ENCODE results near the gene HOXC9.

Gene HOXC9

GRCh38 chr12:54007538-54008259 lies 7.7 kb downstream of the HOXC9 start:
- no peak for DNase-seq
- in situ Hi-C loops (cut with MboI; ENCODE audit: low pct_unique_long_range_greater_than_20kb, low sequenced_read_pairs): loop anchor here (10.0 kb wide), 1 partner anchor 187 kb away; no protein-coding TSS in a partner anchor

- DNase-seq: no peak
- in situ Hi-C loops (cut with MboI; ENCODE audit: low pct_unique_long_range_greater_than_20kb, low sequenced_read_pairs): loop anchor here (10.0 kb wide), 1 partner anchor 187 kb away; no protein-coding TSS in a partner anchor
Observed at GRCh38 chr12:54008260-54008552, 8.2 kb downstream of the HOXC9 start.

- peak; percentile 43 for DNase-seq
- in situ Hi-C loops (cut with MboI; ENCODE audit: low pct_unique_long_range_greater_than_20kb, low sequenced_read_pairs): loop anchor here (10.0 kb wide), 1 partner anchor 185 kb away; no protein-coding TSS in a partner anchor
Observed at GRCh38 chr12:54009171-54010052, 9.5 kb downstream of the HOXC9 start.

DNA sequence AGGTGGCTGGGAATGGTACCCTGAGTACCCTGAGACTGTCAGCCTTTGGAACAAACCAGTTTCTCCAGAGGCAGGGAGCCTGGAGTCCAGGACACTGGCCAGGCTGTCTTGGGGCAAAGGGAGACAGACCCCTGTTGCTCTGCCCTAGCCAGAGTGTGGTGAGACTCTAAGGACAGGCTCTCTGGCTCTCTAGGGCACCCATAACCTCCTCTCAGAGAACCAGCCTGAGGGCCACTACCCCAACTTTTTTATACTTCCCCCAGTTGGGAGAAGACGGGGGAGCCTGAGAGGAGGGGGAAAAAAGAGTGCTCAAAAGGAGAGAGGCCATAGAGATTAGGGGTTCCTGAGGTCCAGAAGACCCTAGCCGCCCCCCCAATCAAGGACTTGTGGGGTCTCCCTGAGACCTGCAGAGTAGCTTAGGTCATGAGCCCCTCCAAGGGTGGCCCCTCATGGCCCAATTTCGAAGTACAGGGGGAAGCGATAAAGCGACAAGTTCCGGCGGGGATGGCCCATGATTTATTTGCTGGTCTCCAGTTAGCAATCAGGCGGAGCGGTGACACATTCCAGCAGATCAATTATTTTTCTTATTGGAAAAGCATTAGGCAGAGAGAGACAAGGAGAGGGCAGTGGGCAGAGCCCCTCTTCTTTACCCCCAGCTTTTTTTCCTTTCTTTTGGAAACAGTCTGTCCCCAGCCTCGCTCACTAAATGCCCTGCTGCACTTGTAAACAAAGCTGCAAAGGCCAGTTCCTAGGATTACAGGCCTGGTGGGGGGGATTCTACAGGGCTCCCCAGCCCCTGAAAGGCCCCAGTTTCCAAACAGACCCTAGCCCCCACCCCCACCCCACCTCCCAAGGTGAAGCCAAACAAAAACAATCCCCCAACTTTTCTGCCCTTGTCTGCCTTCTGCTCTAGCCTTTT lies 10.4 kb downstream of the HOXC9 start:
- DNase-seq: no peak
- in situ Hi-C loops (cut with MboI; ENCODE audit: low pct_unique_long_range_greater_than_20kb, low sequenced_read_pairs): no loop called here

DNA sequence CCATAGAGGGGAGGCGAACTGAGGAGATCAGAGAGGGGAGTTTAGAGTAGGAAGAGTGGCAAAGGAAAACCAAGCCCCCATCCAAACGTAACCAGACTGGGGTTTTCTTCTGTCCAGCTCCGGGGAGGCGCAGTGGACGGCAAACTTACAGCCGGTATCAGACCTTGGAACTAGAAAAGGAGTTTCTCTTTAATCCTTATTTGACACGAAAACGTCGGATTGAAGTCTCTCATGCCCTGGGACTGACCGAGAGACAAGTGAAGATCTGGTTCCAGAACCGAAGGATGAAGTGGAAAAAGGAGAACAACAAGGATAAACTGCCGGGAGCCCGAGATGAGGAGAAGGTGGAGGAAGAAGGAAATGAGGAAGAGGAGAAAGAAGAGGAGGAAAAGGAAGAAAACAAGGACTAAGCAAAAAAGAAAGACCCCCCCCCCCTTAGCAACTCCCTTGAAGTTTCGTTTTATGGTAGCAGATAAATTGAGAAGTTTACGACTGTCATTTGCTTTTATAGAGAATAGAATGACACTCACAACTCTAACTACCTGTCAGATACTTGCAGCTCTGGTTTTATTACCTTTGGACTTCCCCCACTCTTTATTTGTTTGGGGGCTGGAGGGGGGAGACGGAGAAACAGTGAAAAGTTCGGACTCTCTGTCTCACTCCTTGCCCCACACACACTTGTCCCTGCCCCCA lies 11.2 kb downstream of the HOXC9 start:
- DNase-seq: no peak
- in situ Hi-C loops (cut with MboI; ENCODE audit: low pct_unique_long_range_greater_than_20kb, low sequenced_read_pairs): no loop called here

GRCh38 chr12:54011665-54012532 lies 11.9 kb downstream of the HOXC9 start:
- no peak for DNase-seq
- in situ Hi-C loops (cut with MboI; ENCODE audit: low pct_unique_long_range_greater_than_20kb, low sequenced_read_pairs): no loop called here

GRCh38 chr12:54012631-54013409 lies 12.9 kb downstream of the HOXC9 start:
- DNase-seq: no peak
- in situ Hi-C loops (cut with MboI; ENCODE audit: low pct_unique_long_range_greater_than_20kb, low sequenced_read_pairs): no loop called here

DNA sequence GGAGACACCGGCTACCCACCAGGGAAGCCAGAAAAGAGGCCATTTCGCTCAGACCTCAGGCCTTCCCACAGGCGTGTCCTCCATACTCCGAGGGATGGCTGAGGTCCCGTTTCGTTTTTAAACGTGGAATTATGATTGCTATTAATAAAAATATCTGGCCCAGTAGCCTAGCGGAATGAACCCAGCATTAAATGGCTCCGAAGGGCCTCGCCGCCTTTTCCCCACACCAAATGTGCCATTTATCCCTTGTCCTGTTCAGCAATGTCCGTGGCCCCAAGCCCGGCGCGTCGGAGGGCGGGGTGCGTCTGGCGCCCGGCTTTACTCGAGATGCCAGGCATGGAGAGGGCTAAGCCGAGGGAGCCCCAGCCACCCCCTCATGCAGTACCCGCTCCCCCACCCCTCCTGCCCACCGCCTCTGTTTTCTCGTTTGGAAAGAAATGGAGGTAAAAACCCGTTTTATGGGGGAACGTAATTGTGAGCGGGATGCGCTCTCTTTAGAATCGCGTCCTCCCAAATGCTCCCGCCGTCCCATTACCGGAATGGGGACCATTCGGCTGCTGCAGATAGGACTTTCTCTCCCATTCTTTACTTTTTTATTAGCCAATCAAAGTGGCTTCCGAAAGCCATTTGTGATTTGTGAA lies 14.5 kb downstream of the HOXC9 start:
- DNase-seq: no peak
- in situ Hi-C loops (cut with MboI; ENCODE audit: low pct_unique_long_range_greater_than_20kb, low sequenced_read_pairs): no loop called here

- in situ Hi-C loops (cut with MboI; ENCODE audit: low pct_unique_long_range_greater_than_20kb, low sequenced_read_pairs): no loop called here
- DNase-seq: no peak
Observed at GRCh38 chr12:54015018-54015931, 15.3 kb downstream of the HOXC9 start.

DNA sequence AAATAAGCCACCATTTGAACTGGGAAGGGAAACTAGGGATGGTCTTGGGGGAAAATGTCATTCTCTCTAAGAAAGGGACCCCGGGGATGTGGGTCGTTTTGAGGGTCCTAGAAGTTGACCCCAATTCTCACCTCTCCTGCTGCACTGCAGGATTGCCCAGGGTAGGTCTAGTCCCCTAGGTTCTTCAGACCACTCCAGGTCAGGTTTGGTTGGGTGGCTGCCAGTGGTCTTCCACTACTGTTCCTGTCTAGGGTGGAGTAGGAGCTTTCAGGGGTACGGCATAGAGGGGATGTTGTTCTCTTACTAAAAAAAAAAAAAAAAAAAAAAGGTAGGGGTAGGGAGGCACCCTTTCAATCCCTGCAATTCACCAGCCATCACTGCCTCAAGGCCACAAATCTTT lies 16.1 kb downstream of the HOXC9 start:
- DNase-seq: no peak
- in situ Hi-C loops (cut with MboI; ENCODE audit: low pct_unique_long_range_greater_than_20kb, low sequenced_read_pairs): no loop called here

GRCh38 chr12:54016478-54016964 lies 16.6 kb downstream of the HOXC9 start:
- in situ Hi-C loops (cut with MboI; ENCODE audit: low pct_unique_long_range_greater_than_20kb, low sequenced_read_pairs): no loop called here
- no peak for DNase-seq

DNA sequence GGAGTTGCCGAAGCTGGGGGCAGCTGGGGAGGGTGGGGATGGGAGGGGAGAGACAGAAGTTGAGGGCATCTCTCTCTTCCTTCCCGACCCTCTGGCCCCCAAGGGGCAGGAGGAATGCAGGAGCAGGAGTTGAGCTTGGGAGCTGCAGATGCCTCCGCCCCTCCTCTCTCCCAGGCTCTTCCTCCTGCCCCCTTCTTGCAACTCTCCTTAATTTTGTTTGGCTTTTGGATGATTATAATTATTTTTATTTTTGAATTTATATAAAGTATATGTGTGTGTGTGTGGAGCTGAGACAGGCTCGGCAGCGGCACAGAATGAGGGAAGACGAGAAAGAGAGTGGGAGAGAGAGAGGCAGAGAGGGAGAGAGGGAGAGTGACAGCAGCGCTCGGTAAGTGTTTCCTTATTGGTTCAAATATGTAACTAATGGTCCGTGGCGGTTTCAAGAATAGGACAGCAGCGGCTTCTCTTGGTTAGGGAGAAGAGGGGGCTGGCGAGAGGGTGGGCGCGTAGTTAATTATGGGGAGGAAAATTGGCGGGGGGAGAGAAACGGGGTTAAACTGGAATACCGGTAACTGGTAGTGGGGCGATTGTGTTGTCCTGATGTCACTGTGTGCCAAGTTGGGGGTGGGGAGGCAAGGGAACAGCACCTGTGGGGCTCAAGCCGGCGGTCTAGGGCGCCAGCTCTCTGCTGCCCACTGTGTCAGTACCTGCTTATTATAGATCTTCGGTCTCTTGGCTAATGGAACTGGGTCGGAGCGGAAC lies 17.2 kb downstream of the HOXC9 start:
- peak; percentile 44 for DNase-seq
- in situ Hi-C loops (cut with MboI; ENCODE audit: low pct_unique_long_range_greater_than_20kb, low sequenced_read_pairs): no loop called here

GRCh38 chr12:54017878-54018467 lies 18.0 kb downstream of the HOXC9 start:
- in situ Hi-C loops (cut with MboI; ENCODE audit: low pct_unique_long_range_greater_than_20kb, low sequenced_read_pairs): no loop called here
- peak; percentile 92 for DNase-seq

DNA sequence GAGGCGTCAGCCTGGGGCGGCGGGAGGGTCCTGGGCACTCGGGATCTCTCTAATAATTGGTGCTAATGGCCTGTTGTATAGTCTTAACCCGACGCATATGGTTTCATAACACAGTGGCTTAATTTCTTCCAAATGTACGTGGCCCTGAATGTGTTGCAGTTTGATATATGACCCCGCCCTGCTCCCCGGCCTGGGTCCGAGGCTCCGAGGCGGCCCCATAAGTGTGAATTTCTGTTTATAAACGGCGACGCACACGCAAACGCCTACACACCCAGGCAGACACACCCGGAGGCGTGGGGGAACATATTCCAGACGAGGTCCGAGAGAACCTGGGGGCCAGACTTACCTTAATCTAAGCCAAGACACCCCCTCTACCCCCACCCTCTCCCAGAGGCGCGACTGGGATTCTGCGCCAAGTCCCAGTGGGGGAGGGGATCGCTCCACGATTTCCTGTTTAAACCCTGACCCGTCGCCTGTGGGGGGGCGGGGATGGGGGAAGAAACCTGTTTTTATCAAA lies 18.6 kb downstream of the HOXC9 start:
- in situ Hi-C loops (cut with MboI; ENCODE audit: low pct_unique_long_range_greater_than_20kb, low sequenced_read_pairs): no loop called here
- no peak for DNase-seq

Data from KBM-7 (cell line).